Endodermal cell (in vitro differentiated cells): ENCODE measurements around the gene ABTB2. TPM values are rescaled to one million over a fixed set of nuclear protein-coding genes. Genes with fewer than 3 reads are reported as not detected.
A peak's percentile ranks its signal among the peaks of the same experiment; 100 is the strongest.

ENCODE experiments used
- DNase-seq: peaks from one replicate; pipeline ENCODE4 v3.0.0-alpha.2; 2017
- H3K27ac ChIP-seq: 2 replicates; pipeline ENCODE4 v1.5.1; 2013; ENCODE audit warnings: mild to moderate bottlenecking, low read depth, low read length, moderate library complexity
- H3K27me3 ChIP-seq: 2 replicates; pipeline ENCODE4 v1.6.1; 2013; ENCODE audit warnings: mild to moderate bottlenecking, low read length, moderate library complexity; ENCODE audit not compliant: insufficient read depth, control insufficient read depth, poor library complexity, severe bottlenecking
- H3K36me3 ChIP-seq: 2 replicates; pipeline ENCODE4 v1.7.0; 2013; ENCODE audit warnings: mild to moderate bottlenecking, low read length, moderate library complexity; ENCODE audit not compliant: control insufficient read depth, insufficient read depth
- H3K4me1 ChIP-seq: one replicate; pipeline ENCODE4 v1.7.0; 2013; ENCODE audit warnings: low read length; ENCODE audit not compliant: control insufficient read depth, insufficient read depth
- H3K4me3 ChIP-seq: 2 replicates; pipeline ENCODE4 v1.5.1; 2013; ENCODE audit warnings: mild to moderate bottlenecking, low read length, moderate library complexity
- H3K9ac ChIP-seq: 2 replicates; pipeline ENCODE4 v1.6.1; 2013; ENCODE audit warnings: mild to moderate bottlenecking, low read length, moderate library complexity; ENCODE audit not compliant: poor library complexity, severe bottlenecking; ENCODE audit errors: extremely low read depth
- H3K9me3 ChIP-seq: 2 replicates; pipeline ENCODE4 v1.6.1; 2013; ENCODE audit warnings: mild to moderate bottlenecking, low read length, moderate library complexity; ENCODE audit not compliant: control insufficient read depth
- H3K27ac Mint-ChIP-seq: 2 replicates; pipeline ENCODE4 v1.8.0; 2020; ENCODE audit warnings: mixed read lengths
- H3K27me3 Mint-ChIP-seq: 2 replicates; pipeline ENCODE4 v1.8.0; 2021; ENCODE audit warnings: mild to moderate bottlenecking, mixed read lengths; ENCODE audit not compliant: insufficient read depth
- H3K36me3 Mint-ChIP-seq: 2 replicates; pipeline ENCODE4 v1.8.0; 2020; ENCODE audit warnings: low read depth, mixed read lengths
- H3K4me1 Mint-ChIP-seq: 2 replicates; pipeline ENCODE4 v1.8.0; 2020; ENCODE audit warnings: mixed read lengths
- H3K4me3 Mint-ChIP-seq: 2 replicates; pipeline ENCODE4 v1.8.0; 2020; ENCODE audit warnings: mild to moderate bottlenecking, moderate library complexity, mixed read lengths
- H3K9me3 Mint-ChIP-seq: 2 replicates; pipeline ENCODE4 v1.8.0; 2020; ENCODE audit warnings: mild to moderate bottlenecking, mixed read lengths
- CTCF ChIP-seq: fragments of 200-600 bp; sonication (generic); conservative IDR thresholded peaks from 2 replicates; pipeline ENCODE4 v1.5.0; 2021; ENCODE audit warnings: antibody characterized with exemption, mild to moderate bottlenecking
- WGBS, 2 experiments: methylation state at CpG; one replicate each; pipeline versions ENCODE4 v1.1.5 to v1.1.7; 2013; ENCODE audit warnings: missing lambda C conversion rate in 2 of 2, mixed read lengths in 1 of 2; ENCODE audit not compliant: insufficient coverage in 1 of 2, insufficient read length in 1 of 2; 5-methylcytosine and 5-hydroxymethylcytosine counted together
- total RNA-seq, 2 donors: library from RNA; stranded (reverse); fragmentation: NEBNext Ultra II Directional in 1 of 2; extraction: Animal tissue kit (Norgen Biotek cat#: 25700) in 1 of 2; gene quantifications; 2 replicates in 1 of 2; 3 replicates in 1 of 2; pipeline ENCODE4 v1.2.1, GENCODE V29; 2021

The ABTB2 gene
- total RNA-seq, 2 donors from 2014 or later, result 2.9 to 5.2 TPM

- H3K4me1 Mint-ChIP-seq, result no peaks in the 10 kb centered on the region
- peaks cover 6% of the 10 kb centered on the region for H3K9me3 Mint-ChIP-seq
- no peak for TF ChIP-seq CTCF
- H3K27me3 Mint-ChIP-seq, result no peaks in the 10 kb centered on the region
- Histone ChIP-seq H3K9ac (no peak overlapping the region), H3K4me1 (no peaks in the 10 kb centered on the region), H3K4me3 (no peak overlapping the region), H3K27ac (no peak overlapping the region), H3K9me3 (peaks cover 10% of the 10 kb centered on the region), H3K36me3 (peaks cover 85% of the 10 kb centered on the region), H3K27me3 (no peaks in the 10 kb centered on the region)
- no peak overlapping the region for H3K27ac Mint-ChIP-seq
- no peak for DNase-seq
- WGBS, 2 experiments, result 96% methylated on average over 3 of the region's 3 CpGs; no CpG with 5 or more reads in 1 of the 2 experiments
- no peak overlapping the region for H3K4me3 Mint-ChIP-seq
- H3K36me3 Mint-ChIP-seq, result peaks cover 81% of the 10 kb centered on the region
Observed at GRCh38 chr11:34128824-34129223, 229.0 kb downstream of the ABTB2 start.

- H3K9me3 Mint-ChIP-seq, result peaks cover 6% of the 10 kb centered on the region
- 91 to 94% methylated on average over 6 to 12 of the region's 12 CpGs for WGBS, 2 experiments
Observed at GRCh38 chr11:34126959-34127848, 230.6 kb downstream of the ABTB2 start.

More at GRCh38 chr11:34126959-34127848, 230.6 kb downstream of the ABTB2 start:
- Mint-ChIP-seq H3K4me3 (no peak overlapping the region), H3K4me1 (no peaks in the 10 kb centered on the region), H3K36me3 (peaks cover 82% of the 10 kb centered on the region), H3K27me3 (no peaks in the 10 kb centered on the region), H3K27ac (peak overlapping the region; percentile 19)
- H3K4me1 ChIP-seq, result no peaks in the 10 kb centered on the region
- TF ChIP-seq CTCF, result no peak
- H3K4me3 ChIP-seq, result no peak overlapping the region
- peaks cover 10% of the 10 kb centered on the region for H3K9me3 ChIP-seq
- peaks cover 86% of the 10 kb centered on the region for H3K36me3 ChIP-seq
- DNase-seq, result no peak
- no peaks in the 10 kb centered on the region for H3K27me3 ChIP-seq
- H3K9ac ChIP-seq, result no peak overlapping the region
- no peak overlapping the region for H3K27ac ChIP-seq
